Activated CD4-positive, alpha-beta T cell treated with anti-CD3 and anti-CD28 coated beads for 48 hours (primary cell): ENCODE results near the gene CTAGE8.
"Not testable (repeated sequence)": the region's sequence is repeated elsewhere in the genome, so short reads cannot be mapped to it uniquely, and the experiment has no call there.

Experiments
- DNase-seq: peaks from one replicate; pipeline ENCODE4 v3.0.0-alpha.2; 2020

Gene CTAGE8

GRCh38 chr7:144252307-144252706, 16.8 kb downstream of the CTAGE8 start:
- DNase-seq = not testable (repeated sequence)

- DNase-seq = not testable (repeated sequence)
These were observed 21.3 kb downstream of the CTAGE8 start for GRCh38 chr7:144247674-144248330.

- not testable (repeated sequence) for DNase-seq
These were observed 22.1 kb downstream of the CTAGE8 start for GRCh38 chr7:144246967-144247366.

- not testable (repeated sequence) for DNase-seq
These were observed 23.7 kb downstream of the CTAGE8 start for GRCh38 chr7:144245372-144245771.

- DNase-seq = not testable (repeated sequence)
These were observed 29.7 kb downstream of the CTAGE8 start, which contains the start of gene OR2A42 for GRCh38 chr7:144239365-144239764. TSS of gene OR2A42 (minus strand) at chr7:144239605. CDS start at chr7:144232843, 6,762 bp downstream.

- DNase-seq = not testable (repeated sequence)
These were observed 30.5 kb downstream of the CTAGE8 start for GRCh38 chr7:144238530-144239082.

- DNase-seq = not testable (repeated sequence)
These were observed 36.0 kb downstream of the CTAGE8 start for GRCh38 chr7:144233039-144233438.

- DNase-seq = not testable (repeated sequence)
These were observed 38.1 kb downstream of the CTAGE8 start for GRCh38 chr7:144231027-144231426.

GRCh38 chr7:144228810-144229209, 40.3 kb downstream of the CTAGE8 start:
- DNase-seq = not testable (repeated sequence)

- not testable (repeated sequence) for DNase-seq
These were observed 42.2 kb downstream of the CTAGE8 start for GRCh38 chr7:144226866-144227265.

GRCh38 chr7:144223675-144224074, 45.4 kb downstream of the CTAGE8 start:
- not testable (repeated sequence) for DNase-seq

- DNase-seq = not testable (repeated sequence)
These were observed 48.6 kb downstream of the CTAGE8 start for GRCh38 chr7:144220531-144220930.

GRCh38 chr7:144219149-144219548, 49.9 kb downstream of the CTAGE8 start:
- DNase-seq = not testable (repeated sequence)

GRCh38 chr7:144218581-144218980, 50.5 kb downstream of the CTAGE8 start:
- DNase-seq = not testable (repeated sequence)

GRCh38 chr7:144217200-144217599, 51.9 kb downstream of the CTAGE8 start:
- not testable (repeated sequence) for DNase-seq
